NCI-H128 (cell line): ENCODE results near the gene AGGF1.
"Not testable (repeated sequence)": the region's sequence is repeated elsewhere in the genome, so short reads cannot be mapped to it uniquely, and the experiment has no call there.

Experiments
- DNase-seq: peaks from one replicate; lab custom pipeline; 2025; ENCODE audit not compliant: unreplicated experiment; lab: John Stamatoyannopoulos, UW

Gene AGGF1

GRCh38 chr5:77030097-77031071 lies at the start of gene AGGF1:
Gene AGGF1 (plus strand): TSS chr5:77030404. CDS start chr5:77030767, 363 bp downstream.
- DNase-seq = peak; percentile 76

- no peak for DNase-seq
These were observed 49.6 kb upstream of the AGGF1 start for GRCh38 chr5:76980518-76981144.

- DNase-seq = no peak
These were observed 47.8 kb upstream of the AGGF1 start for GRCh38 chr5:76982450-76982849.

GRCh38 chr5:76983468-76983867 lies 46.7 kb upstream of the AGGF1 start:
- no peak for DNase-seq

GRCh38 chr5:76986825-76987526 lies 43.2 kb upstream of the AGGF1 start:
- no peak for DNase-seq

- DNase-seq = no peak
These were observed 39.2 kb upstream of the AGGF1 start for GRCh38 chr5:76990899-76991459.

- not testable (repeated sequence) for DNase-seq
These were observed 36.8 kb upstream of the AGGF1 start for GRCh38 chr5:76993436-76993835.

- no peak for DNase-seq
These were observed 35.9 kb upstream of the AGGF1 start for GRCh38 chr5:76994337-76994736.

GRCh38 chr5:76998251-76998650 lies 32.0 kb upstream of the AGGF1 start:
- DNase-seq = not testable (repeated sequence)

GRCh38 chr5:76999451-76999850 lies 30.8 kb upstream of the AGGF1 start:
- DNase-seq = no peak

GRCh38 chr5:77003246-77003645 lies 27.0 kb upstream of the AGGF1 start:
- DNase-seq = no peak

GRCh38 chr5:77006124-77006523 lies 24.1 kb upstream of the AGGF1 start:
- DNase-seq = no peak

- no peak for DNase-seq
These were observed 21.8 kb upstream of the AGGF1 start for GRCh38 chr5:77008413-77008812.

- no peak for DNase-seq
These were observed 20.0 kb upstream of the AGGF1 start for GRCh38 chr5:77010243-77010642.

GRCh38 chr5:77011498-77011897 lies 18.7 kb upstream of the AGGF1 start:
- DNase-seq = no peak

- no peak for DNase-seq
These were observed 17.6 kb upstream of the AGGF1 start for GRCh38 chr5:77012601-77013000.

- no peak for DNase-seq
These were observed 14.2 kb upstream of the AGGF1 start for GRCh38 chr5:77015938-77016569.

- no peak for DNase-seq
These were observed 13.2 kb upstream of the AGGF1 start for GRCh38 chr5:77016962-77017361.

GRCh38 chr5:77017668-77018067 lies 12.5 kb upstream of the AGGF1 start:
- DNase-seq = no peak

- no peak for DNase-seq
These were observed 7.4 kb upstream of the AGGF1 start for GRCh38 chr5:77022511-77023417.
